GM23338 (cell line): Measurements from ENCODE around the gene STK31. TPM values are rescaled to one million over a fixed set of nuclear protein-coding genes. Genes with fewer than 3 reads are reported as not detected.

ENCODE experiments used
- ATAC-seq: fragments of 200-7000 bp; cut with Tn5 transposase; 3 replicates; pipeline ENCODE4 v1.9.1; 2020
- DNase-seq: peaks from one replicate; pipeline ENCODE4 v3.0.0-alpha.2; 2015; ENCODE audit warnings: low spot score
- H2AFZ ChIP-seq: fragments of 200-600 bp; sonication (generic); 2 replicates; pipeline ENCODE4 v1.8.0; 2016; ENCODE audit warnings: antibody characterized with exemption, mild to moderate bottlenecking, moderate library complexity
- H3F3A ChIP-seq: fragments of 200-600 bp; sonication (generic); replicated peaks from 2 replicates; pipeline ENCODE4 v1.8.0; 2017; ENCODE audit warnings: antibody characterized with exemption, mixed run types, low read depth
- H3K27ac ChIP-seq: fragments of 200-600 bp; sonication (generic); 2 replicates; pipeline ENCODE4 v1.6.1; 2016; ENCODE audit warnings: low read depth
- H3K27me3 ChIP-seq: fragments of 200-600 bp; sonication (generic); 2 replicates; pipeline ENCODE4 v1.8.0; 2016; ENCODE audit warnings: mild to moderate bottlenecking, mixed run types, moderate library complexity; ENCODE audit not compliant: insufficient read depth
- H3K36me3 ChIP-seq: fragments of 200-600 bp; sonication (generic); 2 replicates; pipeline ENCODE4 v1.8.0; 2016; ENCODE audit warnings: mild to moderate bottlenecking; ENCODE audit not compliant: insufficient read depth
- H3K4me1 ChIP-seq: fragments of 200-600 bp; sonication (generic); 2 replicates; pipeline ENCODE4 v1.8.0; 2016; ENCODE audit warnings: mild to moderate bottlenecking, moderate library complexity; ENCODE audit not compliant: insufficient read depth
- H3K4me2 ChIP-seq: fragments of 200-600 bp; sonication (generic); 2 replicates; pipeline ENCODE4 v1.7.1; 2017; ENCODE audit warnings: mixed run types
- H3K4me3 ChIP-seq: fragments of 200-600 bp; sonication (generic); 2 replicates; pipeline ENCODE4 v1.6.1; 2016; ENCODE audit warnings: mixed run types
- H3K79me2 ChIP-seq: fragments of 200-600 bp; sonication (generic); replicated peaks from 2 replicates; pipeline ENCODE4 v1.8.0; 2017; ENCODE audit warnings: mild to moderate bottlenecking; ENCODE audit not compliant: insufficient read depth
- H3K9me2 ChIP-seq: fragments of 200-600 bp; sonication (generic); 2 replicates; pipeline ENCODE4 v1.8.0; 2017; ENCODE audit not compliant: insufficient read depth
- H4K20me1 ChIP-seq: fragments of 200-600 bp; sonication (generic); replicated peaks from 2 replicates; pipeline ENCODE4 v1.8.0; 2017; ENCODE audit warnings: mild to moderate bottlenecking; ENCODE audit not compliant: insufficient read depth
- H3K27ac Mint-ChIP-seq: 2 replicates; pipeline ENCODE4 v1.8.0; 2020; ENCODE audit warnings: inconsistent platforms, mild to moderate bottlenecking, moderate library complexity, mixed read lengths
- H3K27me3 Mint-ChIP-seq: 3 replicates; pipeline ENCODE4 v1.8.0; 2022; ENCODE audit warnings: low read depth, mild to moderate bottlenecking, moderate library complexity, mixed read lengths, inconsistent platforms; ENCODE audit not compliant: insufficient read depth, poor library complexity
- H3K36me3 Mint-ChIP-seq: 3 replicates; pipeline ENCODE4 v1.8.0; 2021; ENCODE audit warnings: low read depth, mild to moderate bottlenecking, inconsistent platforms, moderate library complexity, mixed read lengths
- H3K4me1 Mint-ChIP-seq: 3 replicates; pipeline ENCODE4 v1.8.0; 2020; ENCODE audit warnings: mild to moderate bottlenecking, inconsistent platforms, mixed read lengths
- H3K4me3 Mint-ChIP-seq: 3 replicates; pipeline ENCODE4 v1.8.0; 2021; ENCODE audit warnings: moderate library complexity, mild to moderate bottlenecking, inconsistent platforms, mixed read lengths
- H3K9me3 Mint-ChIP-seq: 3 replicates; pipeline ENCODE4 v1.8.0; 2020; ENCODE audit warnings: moderate library complexity, mild to moderate bottlenecking, inconsistent platforms, mixed read lengths
- JUNB ChIP-seq: IDR thresholded peaks from one replicate; pipeline ENCODE4 v1.6.1; 2016; ENCODE audit warnings: antibody characterized with exemption; ENCODE audit not compliant: unreplicated experiment
- NANOG ChIP-seq: IDR thresholded peaks from 2 replicates; pipeline ENCODE4 v1.6.1; 2016; ENCODE audit warnings: antibody characterized with exemption, borderline replicate concordance
- REST ChIP-seq: IDR thresholded peaks from one replicate; pipeline ENCODE4 v1.6.1; 2018; ENCODE audit warnings: antibody characterized with exemption; ENCODE audit not compliant: unreplicated experiment
- STAT1 ChIP-seq: IDR thresholded peaks from one replicate; pipeline ENCODE4 v1.6.1; 2016; ENCODE audit warnings: antibody characterized with exemption; ENCODE audit not compliant: unreplicated experiment
- ZNF114 ChIP-seq: fragments of 250-450 bp; sonication (Bioruptor Pico); IDR thresholded peaks from 2 replicates; pipeline ENCODE4 v1.5.0; 2020; ENCODE audit warnings: mild to moderate bottlenecking, moderate library complexity
- ZNF462 ChIP-seq: fragments of 250-450 bp; sonication (Bioruptor Pico); IDR thresholded peaks from 2 replicates; pipeline ENCODE4 v1.5.0; 2020; ENCODE audit warnings: mild to moderate bottlenecking, moderate library complexity
- polyA plus RNA-seq: library from polyadenylated mRNA; unstranded; fragments of >200 nt; fragmentation: Nextera tagmentation; extraction: Ambion mirVana; gene quantifications from 2 replicates; pipeline ENCODE4 v1.2.1, GENCODE V29; 2016
- total RNA-seq: library from RNA; depleted of rRNA; stranded (reverse); fragments of >200 nt; shearing (Covaris generic); gene quantifications from 2 replicates; pipeline ENCODE4 v1.2.3, GENCODE V29; 2014
- TF ChIP-seq, protein P1 (sequence below): IDR thresholded peaks from 2 replicates; pipeline ENCODE4 v1.6.1; 2016; ENCODE audit warnings: antibody characterized with exemption

STK31 gene
- total and polyA plus RNA-seq, 2 experiments from 2014 or later: 0.31 to 0.55 TPM

DNA sequence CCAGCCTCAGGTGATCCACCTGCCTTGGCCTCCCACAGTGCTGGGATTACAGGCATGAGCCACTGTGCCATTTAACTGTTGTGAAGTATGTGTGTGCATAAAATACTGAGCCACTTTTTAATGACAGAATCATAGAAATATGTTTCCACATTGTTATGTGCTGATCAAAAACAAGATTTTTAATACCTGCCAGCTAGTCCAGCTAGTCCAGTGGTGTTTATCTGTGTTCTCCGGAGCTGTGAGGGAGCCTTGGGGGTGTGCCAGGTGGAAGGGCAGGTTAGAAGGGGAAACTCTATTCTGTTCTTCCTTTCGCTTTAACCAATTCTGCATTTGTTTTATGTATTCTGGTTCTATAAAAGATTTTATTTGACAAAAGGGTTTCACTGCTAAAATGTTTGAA, 23.0 kb upstream of the STK31 start:
- TF ChIP-seq STAT1 (no peak), ZNF462 (CRISPR knock-in tag) (no peak), JUNB (no peak)
- no peaks in the 10 kb centered on the region for H3F3A ChIP-seq
- no peak overlapping the region for H3K27ac Mint-ChIP-seq
- H3K4me3 ChIP-seq: no peak overlapping the region
- peaks cover 12% of the 10 kb centered on the region for H3K4me1 Mint-ChIP-seq
- peaks cover 16% of the 10 kb centered on the region; the same call in 1 of the 2 replicates for H4K20me1 ChIP-seq
- peaks cover 1% of the 10 kb centered on the region for H3K27me3 Mint-ChIP-seq
- peaks cover 68% of the 10 kb centered on the region for H3K36me3 Mint-ChIP-seq
- no peak overlapping the region for H3K4me2 ChIP-seq
- no peak overlapping the region for H2AFZ ChIP-seq
- no peaks in the 10 kb centered on the region for H3K9me2 ChIP-seq
- H3K27ac ChIP-seq: no peak overlapping the region
- DNase-seq (no peak), ATAC-seq (no peak)
- peaks cover 31% of the 10 kb centered on the region for H3K36me3 ChIP-seq
- H3K79me2 ChIP-seq: peaks cover 69% of the 10 kb centered on the region
- H3K9me3 Mint-ChIP-seq: no peaks in the 10 kb centered on the region
- peaks cover 6% of the 10 kb centered on the region; the same call in 1 of the 2 replicates for H3K4me1 ChIP-seq
- H3K4me3 Mint-ChIP-seq: no peak overlapping the region
- no peaks in the 10 kb centered on the region for H3K27me3 ChIP-seq

- Histone ChIP-seq H3F3A (no peaks in the 10 kb centered on the region), H3K4me2 (no peak overlapping the region), H4K20me1 (peaks cover 16% of the 10 kb centered on the region; the same call in 1 of the 2 replicates), H3K36me3 (peaks cover 29% of the 10 kb centered on the region), H3K27me3 (no peaks in the 10 kb centered on the region), H3K4me3 (no peak overlapping the region), H3K9me2 (no peaks in the 10 kb centered on the region), H3K79me2 (peaks cover 50% of the 10 kb centered on the region), H2AFZ (no peak overlapping the region), H3K4me1 (no peaks in the 10 kb centered on the region), H3K27ac (no peak overlapping the region)
- Mint-ChIP-seq H3K36me3 (peaks cover 82% of the 10 kb centered on the region), H3K27me3 (peaks cover 1% of the 10 kb centered on the region), H3K4me1 (peaks cover 3% of the 10 kb centered on the region; the same call in 2 of the 3 replicates), H3K9me3 (no peaks in the 10 kb centered on the region), H3K27ac (no peak overlapping the region), H3K4me3 (no peak overlapping the region)
- DNase-seq (no peak), ATAC-seq (no peak)
- TF ChIP-seq, protein P1, sequence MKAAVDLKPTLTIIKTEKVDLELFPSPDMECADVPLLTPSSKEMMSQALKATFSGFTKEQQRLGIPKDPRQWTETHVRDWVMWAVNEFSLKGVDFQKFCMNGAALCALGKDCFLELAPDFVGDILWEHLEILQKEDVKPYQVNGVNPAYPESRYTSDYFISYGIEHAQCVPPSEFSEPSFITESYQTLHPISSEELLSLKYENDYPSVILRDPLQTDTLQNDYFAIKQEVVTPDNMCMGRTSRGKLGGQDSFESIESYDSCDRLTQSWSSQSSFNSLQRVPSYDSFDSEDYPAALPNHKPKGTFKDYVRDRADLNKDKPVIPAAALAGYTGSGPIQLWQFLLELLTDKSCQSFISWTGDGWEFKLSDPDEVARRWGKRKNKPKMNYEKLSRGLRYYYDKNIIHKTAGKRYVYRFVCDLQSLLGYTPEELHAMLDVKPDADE: no peak
- TF ChIP-seq NANOG (no peak), REST (no peak), ZNF114 (CRISPR knock-in tag) (no peak)
Measured at GRCh38 chr7:23689165-23689564, 20.9 kb upstream of the STK31 start.
